Brain microvascular endothelial cell (primary cell): ENCODE data around the gene TDRD12.
"Not testable (repeated sequence)": the region's sequence is repeated elsewhere in the genome, so short reads cannot be mapped to it uniquely, and the experiment has no call there.

Experiments
- DNase-seq: peaks from one replicate; pipeline ENCODE4 v3.0.0-alpha.2; 2020
- H3K27ac ChIP-seq: fragments of 250-450 bp; sonication (Bioruptor Pico); 2 replicates; pipeline ENCODE4 v1.5.1; 2020; ENCODE audit warnings: mild to moderate bottlenecking, moderate library complexity
- H3K27me3 ChIP-seq: fragments of 250-450 bp; sonication (Bioruptor Pico); replicated peaks from 2 replicates; pipeline ENCODE4 v1.5.1; 2020; ENCODE audit warnings: mild to moderate bottlenecking
- H3K36me3 ChIP-seq: fragments of 250-450 bp; sonication (Bioruptor Pico); replicated peaks from 2 replicates; pipeline ENCODE4 v1.5.1; 2020; ENCODE audit warnings: mild to moderate bottlenecking
- H3K4me3 ChIP-seq: 2 replicates; pipeline ENCODE4 v1.5.1; 2011; ENCODE audit warnings: low read depth, mild to moderate bottlenecking, control low read depth, low read length, moderate library complexity
- CTCF ChIP-seq: IDR thresholded peaks from 2 replicates; pipeline ENCODE4 v1.5.1; 2011; ENCODE audit warnings: low read depth, mild to moderate bottlenecking, moderate library complexity, low read length, control low read depth, inconsistent platforms; ENCODE audit errors: missing control alignments
- in situ Hi-C: cut with HindIII; loops from 2 replicates; pipeline ENCODE4 v1.10.0; 2017; ENCODE audit warnings: low sequenced_read_pairs, low pct_ligation_motif_present

Gene TDRD12

GRCh38 chr19:32837531-32837930 lies 118.0 kb downstream of the TDRD12 start:
- DNase-seq, result no peak
- Histone ChIP-seq H3K4me3 (no peak overlapping the region), H3K27ac (no peak overlapping the region), H3K27me3 (no peaks in the 10 kb centered on the region), H3K36me3 (no peaks in the 10 kb centered on the region)
- in situ Hi-C loops, result no loop called here
- TF ChIP-seq CTCF, result no peak

- Histone ChIP-seq H3K27ac (no peak overlapping the region), H3K27me3 (no peaks in the 10 kb centered on the region), H3K4me3 (no peak overlapping the region), H3K36me3 (no peaks in the 10 kb centered on the region)
- DNase-seq, result no peak
- TF ChIP-seq CTCF, result no peak
- in situ Hi-C loops, result no loop called here
Observed at GRCh38 chr19:32842061-32842460, 122.5 kb downstream of the TDRD12 start.

GRCh38 chr19:32843716-32844245 lies 124.2 kb downstream of the TDRD12 start:
- DNase-seq, result no peak
- in situ Hi-C loops, result no loop called here
- Histone ChIP-seq H3K36me3 (no peaks in the 10 kb centered on the region), H3K27me3 (no peaks in the 10 kb centered on the region), H3K4me3 (no peak overlapping the region), H3K27ac (no peak overlapping the region)
- TF ChIP-seq CTCF, result no peak

- DNase-seq, in situ Hi-C loops, H3K27me3 ChIP-seq, H3K4me3 ChIP-seq, H3K36me3 ChIP-seq, H3K27ac ChIP-seq: not testable (repeated sequence)
Observed at GRCh38 chr19:32848035-32848434, 128.5 kb downstream of the TDRD12 start.

- H3K36me3 ChIP-seq, result no peaks in the 10 kb centered on the region
- no peak for TF ChIP-seq CTCF
- DNase-seq, result no peak
- H3K4me3 ChIP-seq, result no peak overlapping the region
- H3K27ac ChIP-seq, result no peak overlapping the region
- H3K27me3 ChIP-seq, result no peaks in the 10 kb centered on the region
- in situ Hi-C loops, result no loop called here
Observed at GRCh38 chr19:32852216-32852615, 132.6 kb downstream of the TDRD12 start.

- DNase-seq, H3K4me3 ChIP-seq, H3K36me3 ChIP-seq, in situ Hi-C loops, H3K27ac ChIP-seq, H3K27me3 ChIP-seq: not testable (repeated sequence)
Observed at GRCh38 chr19:32856818-32857217, 137.3 kb downstream of the TDRD12 start.

- Histone ChIP-seq H3K27me3 (no peaks in the 10 kb centered on the region), H3K4me3 (no peak overlapping the region), H3K36me3 (no peaks in the 10 kb centered on the region), H3K27ac (no peak overlapping the region)
- no peak for TF ChIP-seq CTCF
- DNase-seq, result no peak
- in situ Hi-C loops, result no loop called here
Observed at GRCh38 chr19:32857584-32857983, 138.0 kb downstream of the TDRD12 start.
